Measurements from ENCODE around the gene MTX1.

Gene MTX1

GRCh38 chr1:155173478-155174323 is 34.8 kb upstream of the MTX1 start, which contains the start of gene TRIM46:
TSS of gene TRIM46 (plus strand) at chr1:155173849. CDS start at chr1:155173967, 118 bp downstream.
- DNase-seq (ENCODE audit: low read depth in 1 of 2, low spot score in 1 of 2), result peak; percentile 26 to 52

GRCh38 chr1:155174324-155175280 is 33.9 kb upstream of the MTX1 start:
- DNase-seq (ENCODE audit: low read depth in 1 of 2, low spot score in 1 of 2), result peak; percentile 26 to 36

GRCh38 chr1:155175281-155175926 is 33.1 kb upstream of the MTX1 start:
- DNase-seq (ENCODE audit: low read depth in 1 of 2, low spot score in 1 of 2), result no peak

GRCh38 chr1:155175927-155176371 is 32.5 kb upstream of the MTX1 start:
- DNase-seq (ENCODE audit: low read depth in 1 of 2, low spot score in 1 of 2), result no peak

- DNase-seq (ENCODE audit: low read depth in 1 of 2, low spot score in 1 of 2), result peak; percentile 73 to 79
These were observed 31.9 kb upstream of the MTX1 start for GRCh38 chr1:155176544-155177071.

- no peak for DNase-seq (ENCODE audit: low read depth in 1 of 2, low spot score in 1 of 2)
These were observed 31.1 kb upstream of the MTX1 start for GRCh38 chr1:155177192-155177917.

- DNase-seq (ENCODE audit: low read depth in 1 of 2, low spot score in 1 of 2), result no peak
These were observed 30.6 kb upstream of the MTX1 start for GRCh38 chr1:155177918-155178281.

- DNase-seq (ENCODE audit: low read depth in 1 of 2, low spot score in 1 of 2), result no peak
These were observed 29.9 kb upstream of the MTX1 start for GRCh38 chr1:155178441-155179111.

- DNase-seq (ENCODE audit: low read depth in 1 of 2, low spot score in 1 of 2), result no peak
These were observed 29.1 kb upstream of the MTX1 start for GRCh38 chr1:155179112-155180031.

- DNase-seq (ENCODE audit: low read depth in 1 of 2, low spot score in 1 of 2), result no peak
These were observed 27.0 kb upstream of the MTX1 start for GRCh38 chr1:155181371-155182051.

GRCh38 chr1:155182052-155182550 is 26.4 kb upstream of the MTX1 start:
- no peak for DNase-seq (ENCODE audit: low read depth in 1 of 2, low spot score in 1 of 2)

- DNase-seq (ENCODE audit: low read depth in 1 of 2, low spot score in 1 of 2), result no peak
These were observed 24.7 kb upstream of the MTX1 start for GRCh38 chr1:155183775-155184221.

GRCh38 chr1:155184351-155184811 is 24.1 kb upstream of the MTX1 start:
- no peak for DNase-seq (ENCODE audit: low read depth in 1 of 2, low spot score in 1 of 2)

- no peak for DNase-seq (ENCODE audit: low read depth in 1 of 2, low spot score in 1 of 2)
These were observed 23.4 kb upstream of the MTX1 start for GRCh38 chr1:155184835-155185782.

GRCh38 chr1:155185783-155186066 is 22.8 kb upstream of the MTX1 start:
- DNase-seq (ENCODE audit: low read depth in 1 of 2, low spot score in 1 of 2), result no peak

- no peak for DNase-seq (ENCODE audit: low read depth in 1 of 2, low spot score in 1 of 2)
These were observed 22.3 kb upstream of the MTX1 start for GRCh38 chr1:155186067-155186793.
